Middle frontal gyrus (tissue), 1 donor: ENCODE data around the gene MPRIP.

ENCODE experiments used
- DNase-seq: peaks from one replicate; pipeline ENCODE4 v3.0.0-alpha.2; 2015; ENCODE audit warnings: low spot score; ENCODE audit errors: extremely low spot score

Gene MPRIP

DNA sequence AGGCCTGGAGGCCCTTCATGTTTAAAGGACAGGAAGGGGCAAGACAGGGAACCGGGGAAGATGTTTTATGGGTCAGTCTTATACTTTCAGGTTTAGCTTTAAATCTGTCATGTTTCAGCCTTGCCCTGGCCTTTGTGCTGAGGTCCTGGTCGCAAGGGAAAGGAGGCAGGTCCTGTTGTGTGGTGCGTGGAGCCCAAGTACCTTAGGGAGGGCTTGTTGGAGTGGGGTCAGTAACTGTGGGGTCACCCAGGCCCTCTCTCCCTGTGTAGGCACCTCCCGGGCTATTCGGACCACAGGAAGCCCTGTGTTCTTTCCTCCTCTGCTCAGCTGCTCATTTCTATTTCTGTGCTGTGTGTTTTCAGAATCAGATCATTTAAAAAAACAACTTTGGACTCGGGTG lies 42.7 kb downstream of the MPRIP start:
- no peak for DNase-seq

DNA sequence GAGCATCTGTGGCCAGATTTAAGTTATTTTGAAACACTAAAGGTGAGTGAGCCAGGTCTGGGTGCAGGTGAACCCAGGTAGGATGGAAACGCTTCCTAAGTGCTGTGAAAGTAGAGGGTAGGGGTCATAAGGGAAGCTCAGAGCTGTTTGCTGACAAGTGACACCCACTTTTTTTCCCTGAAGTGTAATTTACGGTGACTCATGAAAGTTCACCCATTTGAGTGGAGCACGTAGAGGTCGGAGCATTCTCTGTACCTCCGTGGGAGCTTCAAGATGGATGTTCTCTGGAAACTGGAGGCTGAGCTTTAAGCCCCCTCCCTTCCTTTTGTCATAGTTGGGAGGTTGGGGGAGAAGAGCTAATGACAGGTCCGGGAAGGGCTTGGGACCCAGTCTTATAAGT lies 44.3 kb downstream of the MPRIP start:
- DNase-seq = no peak

DNA sequence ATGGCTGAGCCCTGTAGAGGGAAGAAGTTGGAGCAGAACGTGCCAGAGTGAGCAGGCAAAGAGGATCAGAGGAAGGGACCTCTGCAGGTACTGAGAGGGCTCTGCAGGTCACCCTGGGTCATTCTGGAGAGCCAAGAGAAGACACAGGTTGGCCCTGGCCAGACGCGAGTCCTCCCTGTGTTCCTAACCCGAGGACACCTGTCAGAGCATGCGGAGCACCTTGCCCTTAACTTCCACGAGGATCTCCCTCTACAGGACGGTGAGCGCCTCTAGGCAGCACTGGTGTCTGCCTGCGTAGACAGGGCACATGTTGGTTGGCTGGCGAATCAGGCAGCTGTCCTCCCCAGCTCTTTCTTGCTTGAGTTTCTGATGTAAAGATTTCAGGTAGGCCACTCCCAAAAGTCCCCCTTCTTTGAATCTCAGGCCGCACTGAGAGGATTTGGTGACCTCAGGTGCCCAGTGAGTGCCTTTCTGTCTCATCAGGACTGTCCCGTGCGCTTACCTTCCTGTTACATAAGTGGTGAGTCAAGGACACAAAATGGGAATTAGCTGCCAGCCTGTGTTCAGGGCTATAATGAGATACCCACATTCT lies 45.3 kb downstream of the MPRIP start:
- DNase-seq = no peak

DNA sequence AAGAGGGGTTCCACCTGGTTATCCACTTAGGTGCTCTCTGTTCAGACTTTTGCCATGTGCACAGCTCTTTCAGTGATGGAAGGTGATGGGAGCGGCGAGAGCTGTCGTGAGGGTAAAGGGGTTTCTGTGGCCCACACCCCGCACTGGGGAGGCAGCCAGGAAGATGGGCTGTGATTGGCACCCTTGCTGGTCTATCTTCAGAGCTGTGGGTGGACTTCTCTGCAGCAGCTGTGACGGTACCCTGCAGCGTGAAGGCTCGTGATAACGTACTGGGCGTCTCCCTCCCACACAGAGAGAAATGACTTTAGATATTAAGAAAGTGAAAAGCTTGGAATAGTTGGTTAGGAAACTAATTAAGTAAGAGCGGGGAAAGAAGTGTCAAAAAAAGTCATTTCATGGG lies 45.8 kb downstream of the MPRIP start:
- no peak for DNase-seq

DNA sequence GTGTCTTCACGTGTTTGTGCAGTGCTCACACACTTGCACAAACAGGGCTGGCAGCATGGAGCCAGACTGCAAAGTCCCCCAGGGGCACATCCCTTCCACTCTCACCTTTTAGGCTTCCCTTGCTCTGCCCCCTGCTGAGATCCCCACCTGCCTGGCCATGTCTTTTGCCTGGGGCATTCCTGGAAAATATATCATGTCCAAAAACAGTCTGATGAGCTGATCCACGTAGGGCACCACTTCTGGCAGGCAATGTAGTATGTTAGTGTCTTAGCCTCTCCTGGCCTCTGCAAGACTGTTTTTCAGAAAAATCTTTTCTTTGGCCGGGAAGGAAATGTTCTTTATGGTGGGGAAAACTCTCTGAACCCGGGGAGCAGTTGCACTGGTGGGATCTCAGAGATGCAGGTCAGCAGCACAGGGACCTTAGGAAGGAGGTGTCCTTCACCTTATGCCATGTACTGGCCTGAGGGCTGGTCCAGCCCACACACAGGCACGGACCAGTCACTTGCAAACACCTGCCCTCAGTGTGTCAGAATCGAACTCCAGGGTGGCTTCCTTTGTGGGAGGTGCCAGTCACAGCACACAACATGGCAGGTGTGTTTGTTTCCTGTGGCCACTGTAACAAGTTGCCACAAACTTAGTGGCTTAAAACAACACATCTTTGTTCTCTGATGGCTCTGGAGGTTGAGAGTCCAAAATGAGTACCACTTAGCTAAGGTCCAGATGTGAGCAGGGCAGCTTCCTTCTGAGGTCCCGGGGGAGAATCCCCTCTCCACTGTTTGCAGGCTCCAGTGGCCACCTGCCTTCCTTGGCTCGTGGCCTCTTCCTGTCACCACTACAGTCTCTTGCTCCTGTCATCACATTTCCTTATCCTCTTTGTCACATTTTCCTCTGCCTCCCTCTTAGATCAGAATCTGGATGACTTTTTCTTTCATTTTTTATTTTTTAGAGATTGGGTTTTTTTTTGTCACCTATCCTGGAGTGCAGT lies 46.6 kb downstream of the MPRIP start:
- no peak for DNase-seq

DNA sequence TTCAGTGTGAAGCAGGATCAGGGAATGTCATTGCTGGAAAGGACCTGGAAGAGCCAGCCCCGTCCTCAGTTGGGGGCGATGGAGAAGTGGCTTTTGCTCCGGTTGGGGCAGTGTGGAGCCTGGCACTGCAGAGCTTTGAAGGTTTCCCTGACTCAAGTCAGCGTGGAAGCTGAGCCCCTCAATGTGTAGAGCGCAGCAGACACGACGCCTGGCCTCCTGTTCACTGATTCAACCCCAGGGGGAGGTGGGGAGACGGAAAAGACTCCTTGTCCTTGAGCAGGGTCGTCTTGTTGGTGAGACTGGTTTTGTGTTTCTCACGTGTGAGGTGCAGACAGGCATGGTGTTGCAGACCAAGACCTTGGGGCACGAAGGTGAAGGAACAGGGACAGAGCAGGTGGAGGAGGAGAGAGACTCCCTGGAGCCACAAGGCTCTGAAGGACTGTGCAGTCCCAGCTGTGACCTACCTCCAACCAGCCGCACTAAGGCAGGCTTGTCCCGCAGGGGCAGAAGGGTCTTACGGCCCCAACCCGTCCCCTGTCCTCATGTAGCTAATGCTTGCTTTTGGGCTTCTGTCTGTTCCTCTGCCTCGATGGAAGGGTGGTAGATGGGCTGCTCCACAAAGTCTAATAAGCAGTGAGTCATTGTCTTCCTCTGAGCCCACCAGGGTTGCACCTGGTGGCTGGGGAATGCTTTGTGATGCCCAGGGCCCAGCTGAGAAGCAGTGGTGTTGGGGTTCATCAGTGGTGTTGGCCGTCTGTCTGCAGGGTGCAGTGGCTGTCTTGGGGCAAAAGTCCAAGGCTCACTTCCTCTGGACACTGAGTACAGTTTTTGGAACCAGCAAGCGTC lies 47.8 kb downstream of the MPRIP start:
- no peak for DNase-seq

DNA sequence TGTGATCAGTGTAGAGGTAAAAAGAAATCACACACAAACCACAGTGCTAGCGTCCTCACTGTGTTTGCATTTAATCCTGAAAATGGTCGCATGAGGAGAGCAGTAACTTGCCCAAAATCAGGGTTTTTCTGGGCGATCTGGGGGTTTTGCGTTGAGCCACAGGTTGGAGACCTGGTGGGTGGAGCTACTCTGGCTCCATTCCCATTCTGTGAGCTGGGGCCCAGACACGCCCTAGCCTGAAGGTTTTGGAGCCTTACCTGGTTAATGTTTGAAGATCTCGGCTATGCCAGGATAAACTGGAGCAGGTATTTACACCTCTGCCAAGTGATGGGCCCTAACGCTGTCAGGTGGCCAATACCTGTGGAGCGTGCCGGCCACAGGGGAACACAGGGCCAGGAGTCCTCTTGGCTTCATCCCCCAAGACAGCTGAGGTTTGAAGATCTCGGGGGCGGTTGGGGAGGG lies 48.4 kb downstream of the MPRIP start:
- no peak for DNase-seq

DNA sequence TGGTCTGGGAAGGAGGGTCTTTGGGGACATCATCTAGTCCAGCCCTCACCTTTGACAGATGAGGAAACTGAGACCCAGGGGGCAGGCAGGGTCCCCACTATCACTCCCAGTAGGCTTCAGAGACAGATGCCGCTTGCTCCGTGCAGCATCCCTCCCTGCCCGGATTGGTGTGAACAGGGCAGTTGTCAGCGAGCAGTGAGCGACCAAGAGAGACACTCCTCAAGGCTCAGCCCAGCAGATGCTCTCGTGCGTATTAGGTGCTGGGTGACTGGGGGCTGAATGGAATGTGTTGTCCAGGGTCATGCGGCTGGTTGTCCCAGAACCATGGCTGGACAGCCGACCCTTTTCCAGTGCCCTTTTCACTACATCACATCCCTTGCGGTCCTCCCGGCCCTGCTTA lies 49.0 kb downstream of the MPRIP start:
- DNase-seq = no peak

DNA sequence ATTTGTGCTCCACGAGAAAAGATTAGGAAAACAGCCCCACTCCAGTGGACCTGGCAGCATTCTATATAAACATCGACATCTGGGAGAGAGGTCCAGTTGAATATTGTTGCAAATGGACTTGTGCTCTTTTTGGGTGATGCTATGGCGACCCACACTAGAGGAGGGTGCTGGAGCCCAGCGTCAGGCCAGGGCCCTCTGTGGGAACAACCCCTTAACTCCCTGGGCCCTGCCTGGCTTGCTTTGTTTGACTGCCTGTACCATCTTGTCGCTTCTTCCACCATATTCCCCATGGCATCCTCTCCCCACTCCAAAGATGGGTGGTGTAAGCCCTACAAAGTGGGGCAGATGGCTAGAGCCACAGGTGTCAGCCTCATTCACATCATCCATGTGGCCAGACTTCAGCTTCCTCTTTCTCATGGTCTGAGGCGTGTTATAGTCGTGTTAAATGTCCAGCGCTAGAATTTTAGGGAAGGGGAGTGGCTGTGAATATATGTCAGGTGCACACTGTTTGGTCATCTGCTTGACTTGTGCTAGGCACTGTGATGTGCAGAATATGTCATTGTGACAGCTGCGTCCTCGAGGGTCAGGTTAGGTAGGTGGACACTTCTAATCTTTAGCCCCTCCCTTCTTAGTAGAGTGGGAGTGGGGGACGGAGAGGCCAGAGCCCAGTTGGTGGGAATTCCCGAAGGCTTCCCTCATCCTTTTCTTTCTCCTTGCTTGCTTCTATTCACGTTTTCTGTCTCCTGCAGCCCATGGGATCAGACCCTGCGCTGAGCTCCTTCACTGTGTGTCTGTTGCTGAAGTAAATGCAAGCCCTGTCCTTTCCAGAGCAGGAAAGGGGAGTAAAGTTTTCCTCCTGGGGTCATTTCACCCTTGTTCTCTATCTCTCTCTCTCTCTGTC lies 49.8 kb downstream of the MPRIP start:
- DNase-seq = no peak

DNA sequence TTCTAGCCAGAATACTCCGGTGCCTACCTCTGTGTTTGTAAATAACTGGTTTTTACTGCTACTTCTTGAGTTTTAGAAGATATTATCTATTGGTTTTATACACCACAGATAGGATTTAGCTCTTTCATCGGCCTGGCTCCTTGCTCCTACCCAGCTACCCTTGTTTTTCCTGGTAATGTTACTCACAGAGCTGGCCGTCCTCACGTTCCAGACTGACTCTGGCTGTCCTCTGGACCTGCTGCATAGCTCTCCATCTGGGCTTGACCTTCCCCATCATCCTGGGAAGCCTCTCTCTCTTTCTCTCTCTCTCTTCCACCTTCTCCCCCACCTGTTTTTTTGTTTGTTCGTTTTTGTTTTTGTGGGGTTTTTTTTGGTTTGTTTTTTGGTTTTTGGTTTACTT lies 51.5 kb downstream of the MPRIP start:
- DNase-seq = no peak

DNA sequence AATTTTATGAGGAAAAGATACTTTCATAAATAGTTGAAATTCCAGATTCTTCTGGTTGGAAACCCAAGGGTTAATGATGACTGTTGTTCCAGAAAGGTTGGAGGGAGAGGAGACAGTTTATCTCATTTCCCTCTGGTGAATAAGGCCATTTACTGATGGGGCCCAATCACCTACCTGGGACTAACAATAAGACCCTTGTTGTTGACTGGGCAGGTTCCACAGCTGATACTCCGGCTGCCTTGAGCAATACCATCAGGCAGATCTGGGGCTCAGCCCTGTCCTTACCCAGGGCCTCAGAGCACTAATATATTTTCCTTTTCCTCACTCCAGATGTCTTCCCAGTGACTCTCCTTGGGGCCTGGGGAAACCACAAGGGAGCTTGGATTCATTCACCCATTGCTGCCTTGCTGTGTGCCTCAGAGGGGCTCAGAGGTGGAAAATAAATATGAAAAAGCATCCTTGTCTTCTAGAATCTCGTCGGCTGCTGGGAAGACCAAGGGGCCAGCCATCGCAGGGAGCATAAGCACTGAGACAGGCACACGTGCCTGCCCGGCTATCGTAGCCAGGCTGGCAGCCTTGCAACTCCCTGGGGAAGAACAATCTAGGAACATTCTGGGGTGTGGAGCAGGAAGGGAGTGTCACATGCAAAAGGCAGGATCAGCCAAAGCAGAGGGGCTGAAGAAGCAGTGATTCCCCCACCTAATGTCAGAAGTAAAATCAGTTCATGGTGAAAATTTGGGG lies 54.4 kb downstream of the MPRIP start:
- no peak for DNase-seq

DNA sequence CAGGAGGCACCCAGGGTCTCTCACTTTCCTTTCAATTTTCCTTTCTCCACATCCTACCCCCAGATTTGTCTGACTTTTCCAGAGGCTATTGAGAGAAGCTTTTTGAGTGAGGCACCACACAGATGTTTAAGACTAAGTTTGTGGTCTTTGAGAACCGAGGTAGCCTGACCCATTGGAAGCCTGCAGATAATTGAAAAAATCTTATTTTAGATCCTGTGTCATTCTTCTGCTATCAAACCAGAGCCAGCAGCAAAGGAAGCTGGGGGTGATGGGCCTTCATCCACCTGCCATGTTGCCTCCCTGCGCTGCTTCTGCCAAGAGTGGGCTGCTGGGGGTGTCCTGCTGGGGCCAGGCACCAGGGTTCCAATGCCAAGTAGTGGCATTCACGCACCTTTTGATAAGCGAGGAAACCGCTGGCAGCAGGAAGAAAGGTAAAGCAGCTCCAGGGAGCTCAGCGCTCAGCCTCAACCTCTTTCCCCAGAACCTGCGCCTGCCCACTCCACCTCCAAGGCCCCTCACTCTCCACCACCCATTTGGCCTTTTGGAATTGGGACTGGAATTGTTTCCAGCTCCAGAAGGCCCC lies 55.6 kb downstream of the MPRIP start:
- no peak for DNase-seq

DNA sequence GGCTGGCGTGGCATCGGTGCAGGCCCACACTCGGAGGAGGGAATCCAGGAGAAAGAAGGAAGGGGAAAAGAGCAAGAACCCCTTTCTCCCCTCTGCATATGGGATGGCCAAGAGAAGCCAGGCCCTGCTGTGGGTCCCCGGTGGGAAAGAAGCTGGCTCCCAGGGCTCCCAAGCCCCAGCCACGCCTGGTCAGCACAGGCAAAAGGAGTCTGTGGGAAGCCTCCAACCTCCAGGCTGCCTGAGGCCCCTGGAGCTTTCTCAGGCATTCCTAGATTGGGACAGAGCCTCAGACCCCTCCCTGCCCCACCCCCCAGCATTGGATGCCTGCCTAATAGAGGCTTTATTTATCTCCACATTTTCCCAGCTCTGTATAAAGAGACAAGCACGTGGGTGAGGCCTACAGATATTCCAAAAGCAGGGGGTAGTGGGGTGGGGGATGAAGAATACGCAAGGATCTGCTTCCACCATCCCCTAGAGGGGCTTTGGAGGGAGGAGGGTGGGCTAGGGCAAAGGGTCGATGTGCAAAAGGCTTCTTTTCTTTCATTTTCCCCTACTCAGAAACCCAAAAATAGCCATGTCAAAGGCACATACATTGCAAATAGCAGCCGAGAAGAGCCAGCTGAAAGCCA lies 56.4 kb downstream of the MPRIP start:
- no peak for DNase-seq

DNA sequence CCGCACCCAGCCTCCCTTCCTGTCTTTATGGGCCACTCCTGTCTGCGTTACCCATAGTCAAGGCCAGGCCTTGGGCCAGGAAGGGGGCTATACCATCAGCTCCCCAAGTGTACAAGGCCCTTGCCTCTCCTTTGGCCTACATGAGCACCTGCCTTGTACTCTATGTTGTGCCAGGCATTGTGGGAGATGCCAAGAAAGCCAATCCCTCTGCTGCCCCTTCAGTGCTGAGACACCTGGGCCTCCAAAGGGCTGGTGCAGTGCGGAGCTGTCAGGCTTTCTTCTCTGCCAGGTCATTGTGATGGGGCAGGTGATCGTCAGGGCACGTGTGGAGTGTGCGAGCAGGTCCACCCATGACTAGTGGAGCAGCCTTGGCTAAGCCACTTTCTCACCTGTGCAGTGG lies 59.9 kb downstream of the MPRIP start:
- no peak for DNase-seq

DNA sequence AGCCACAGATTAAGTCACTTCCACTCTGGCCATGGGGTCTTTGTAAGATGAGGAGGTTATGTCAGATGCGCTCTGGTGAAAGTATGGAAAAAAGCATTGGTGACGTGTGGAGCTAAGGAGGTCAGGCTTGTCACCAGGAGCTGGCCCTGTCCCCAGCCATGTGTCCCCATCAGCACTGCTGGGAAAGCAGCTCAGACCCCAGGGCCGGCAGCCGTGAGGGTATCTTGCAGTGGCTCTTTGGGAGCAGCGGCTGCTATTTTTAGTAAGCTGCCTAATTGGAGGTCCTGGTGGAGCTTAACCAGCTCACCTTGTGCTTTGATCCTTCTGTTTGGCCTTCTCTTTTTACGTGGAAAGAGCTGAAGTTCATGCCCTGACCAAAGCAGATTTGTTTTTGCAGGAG lies 60.9 kb downstream of the MPRIP start:
- no peak for DNase-seq

DNA sequence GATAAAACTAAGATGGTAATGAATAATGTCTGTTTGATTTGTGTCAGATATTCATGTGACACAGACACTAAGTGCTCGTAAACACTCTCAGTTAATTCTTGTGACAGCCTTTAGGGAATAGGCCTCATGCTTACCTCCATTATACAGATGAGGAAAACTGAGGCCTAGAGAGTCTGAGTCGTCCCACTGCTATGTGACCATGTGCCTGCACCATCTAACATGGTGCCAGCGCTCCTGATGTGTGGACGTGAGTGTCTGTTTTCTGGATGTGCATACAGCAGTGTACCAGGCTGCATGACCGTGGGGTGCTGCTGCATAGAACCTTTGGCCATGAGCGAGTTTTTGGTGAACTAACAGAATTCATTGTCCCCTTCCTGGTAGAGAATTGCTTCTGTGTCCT lies 61.8 kb downstream of the MPRIP start:
- no peak for DNase-seq

DNA sequence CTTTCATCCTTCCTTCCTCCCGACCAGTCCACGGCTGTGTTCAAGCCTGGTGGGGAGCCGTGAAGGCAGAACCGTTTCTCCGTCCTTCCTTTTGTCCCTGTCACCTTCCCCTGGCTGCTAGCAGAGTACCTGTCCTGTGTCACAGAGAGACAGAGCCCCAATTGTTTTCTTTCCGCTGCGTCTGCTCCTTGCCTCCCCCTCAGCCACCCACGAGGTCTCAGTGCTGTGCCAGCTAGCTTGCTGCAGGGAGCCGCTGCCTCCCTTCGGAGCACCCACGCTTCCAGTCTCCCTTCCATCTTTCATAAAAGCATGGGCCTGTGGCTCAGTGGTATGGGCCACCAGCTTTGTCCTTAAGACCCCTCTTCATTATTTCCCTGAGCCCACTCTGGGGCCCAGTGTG lies 62.2 kb downstream of the MPRIP start:
- DNase-seq = peak; percentile 54

DNA sequence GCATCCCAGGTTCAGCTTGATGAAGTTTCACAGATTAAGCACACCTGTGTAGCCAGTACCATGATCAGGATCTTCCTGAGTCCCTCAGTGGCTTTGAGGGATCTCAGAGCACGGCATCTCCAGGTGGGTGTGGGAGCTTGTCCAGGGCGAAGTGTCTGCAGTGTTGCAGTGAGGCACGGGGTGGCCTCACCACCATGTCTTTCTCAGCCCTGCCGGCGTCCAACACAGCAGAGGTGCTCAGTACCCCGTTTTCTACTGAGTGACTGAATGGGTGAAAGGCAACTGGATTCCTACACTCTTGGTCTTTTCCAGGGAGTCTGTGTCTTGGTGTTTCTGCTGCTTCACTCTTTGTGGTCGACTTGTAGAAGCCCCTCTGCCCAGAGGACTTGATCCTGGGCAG lies 63.7 kb downstream of the MPRIP start:
- no peak for DNase-seq

DNA sequence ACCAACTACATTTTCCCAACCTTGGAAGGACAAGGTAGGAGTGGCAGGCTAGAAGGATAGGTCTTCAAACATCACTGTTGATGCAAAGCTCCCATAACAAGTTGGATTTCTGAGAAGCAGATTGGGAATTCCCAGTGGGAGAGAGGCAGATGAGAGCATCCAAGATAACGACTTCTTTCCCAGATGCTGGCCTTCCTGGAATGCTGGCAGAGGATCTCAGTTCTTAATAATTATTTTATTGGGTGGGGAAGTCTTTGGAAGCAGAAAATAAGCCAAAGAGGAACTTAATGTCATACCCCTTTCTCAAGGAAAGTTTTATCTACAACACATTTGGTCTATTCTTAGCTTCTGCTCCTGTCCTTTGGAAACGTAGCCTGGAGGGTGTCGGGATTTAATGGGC lies 64.5 kb downstream of the MPRIP start:
- DNase-seq = no peak
